ENCODE measurements around the gene IMMP2L. TPM values are rescaled to one million over a fixed set of nuclear protein-coding genes. Genes with fewer than 3 reads are reported as not detected.

The IMMP2L gene
- total RNA-seq, 4 donors from 2014 or later, result 2.6 to 69.1 (median 34.7) TPM

DNA sequence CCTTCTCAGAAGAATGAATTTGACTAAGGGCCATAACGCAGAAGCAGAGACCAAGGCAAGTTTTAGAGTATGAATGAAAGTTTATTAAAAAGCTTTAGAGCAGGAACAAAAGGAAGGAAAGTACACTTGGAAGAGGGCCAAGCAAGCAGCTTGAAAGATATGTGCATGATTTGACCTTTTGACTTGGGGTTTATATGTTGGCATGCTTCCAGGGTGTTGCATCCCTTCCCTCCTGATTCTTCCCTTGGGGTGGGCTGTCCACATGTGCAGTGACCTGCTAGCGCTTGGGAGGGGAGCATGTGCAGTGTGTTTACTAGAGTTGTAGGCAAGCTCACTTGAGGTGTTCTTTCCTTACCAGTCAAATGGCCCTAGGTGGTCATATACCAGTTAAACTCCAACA, 509.3 kb downstream of the IMMP2L start:
- DNase-seq, result no peak
- intact Hi-C loops (cut with DNase I; ENCODE audit: low total_unique reads), result no loop called here

DNA sequence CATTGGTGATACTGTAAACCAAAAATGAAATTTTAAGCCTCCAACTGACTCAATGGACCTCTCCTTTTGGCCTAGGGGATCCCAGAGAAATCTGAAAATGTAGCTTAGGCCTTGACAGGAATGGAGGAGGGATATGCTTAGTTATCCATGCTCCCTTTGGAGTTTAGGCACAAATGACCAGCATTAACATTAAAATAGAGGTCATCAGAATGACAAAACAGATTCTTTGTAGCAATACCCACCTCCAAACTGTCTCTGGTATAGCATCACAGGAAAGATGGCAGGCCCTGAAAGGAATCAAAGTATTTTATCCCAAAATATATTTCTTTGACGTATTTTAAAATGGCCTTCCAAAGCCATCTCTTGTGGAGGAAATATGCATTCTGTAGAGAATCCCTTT, 510.5 kb downstream of the IMMP2L start:
- H3K4me3 ChIP-seq, result no peak overlapping the region
- DNase-seq, result no peak
- TF ChIP-seq, protein P1, sequence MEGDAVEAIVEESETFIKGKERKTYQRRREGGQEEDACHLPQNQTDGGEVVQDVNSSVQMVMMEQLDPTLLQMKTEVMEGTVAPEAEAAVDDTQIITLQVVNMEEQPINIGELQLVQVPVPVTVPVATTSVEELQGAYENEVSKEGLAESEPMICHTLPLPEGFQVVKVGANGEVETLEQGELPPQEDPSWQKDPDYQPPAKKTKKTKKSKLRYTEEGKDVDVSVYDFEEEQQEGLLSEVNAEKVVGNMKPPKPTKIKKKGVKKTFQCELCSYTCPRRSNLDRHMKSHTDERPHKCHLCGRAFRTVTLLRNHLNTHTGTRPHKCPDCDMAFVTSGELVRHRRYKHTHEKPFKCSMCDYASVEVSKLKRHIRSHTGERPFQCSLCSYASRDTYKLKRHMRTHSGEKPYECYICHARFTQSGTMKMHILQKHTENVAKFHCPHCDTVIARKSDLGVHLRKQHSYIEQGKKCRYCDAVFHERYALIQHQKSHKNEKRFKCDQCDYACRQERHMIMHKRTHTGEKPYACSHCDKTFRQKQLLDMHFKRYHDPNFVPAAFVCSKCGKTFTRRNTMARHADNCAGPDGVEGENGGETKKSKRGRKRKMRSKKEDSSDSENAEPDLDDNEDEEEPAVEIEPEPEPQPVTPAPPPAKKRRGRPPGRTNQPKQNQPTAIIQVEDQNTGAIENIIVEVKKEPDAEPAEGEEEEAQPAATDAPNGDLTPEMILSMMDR (IDR thresholded peaks at IDR 0.05), result no peak
- no peak for TF ChIP-seq POLR2A (IDR thresholded peaks at IDR 0.05)

More for the DNA sequence above, 509.3 kb downstream of the IMMP2L start:
- Histone ChIP-seq H3K9me3 (no peaks in the 10 kb centered on the region), H3K27me3 (no peaks in the 10 kb centered on the region), H3K4me1 (no peaks in the 10 kb centered on the region), H3K4me3 (no peak overlapping the region), H3K36me3 (no peaks in the 10 kb centered on the region), H3K27ac (no peak overlapping the region)
- no peak for TF ChIP-seq POLR2A (IDR thresholded peaks at IDR 0.05)

DNA sequence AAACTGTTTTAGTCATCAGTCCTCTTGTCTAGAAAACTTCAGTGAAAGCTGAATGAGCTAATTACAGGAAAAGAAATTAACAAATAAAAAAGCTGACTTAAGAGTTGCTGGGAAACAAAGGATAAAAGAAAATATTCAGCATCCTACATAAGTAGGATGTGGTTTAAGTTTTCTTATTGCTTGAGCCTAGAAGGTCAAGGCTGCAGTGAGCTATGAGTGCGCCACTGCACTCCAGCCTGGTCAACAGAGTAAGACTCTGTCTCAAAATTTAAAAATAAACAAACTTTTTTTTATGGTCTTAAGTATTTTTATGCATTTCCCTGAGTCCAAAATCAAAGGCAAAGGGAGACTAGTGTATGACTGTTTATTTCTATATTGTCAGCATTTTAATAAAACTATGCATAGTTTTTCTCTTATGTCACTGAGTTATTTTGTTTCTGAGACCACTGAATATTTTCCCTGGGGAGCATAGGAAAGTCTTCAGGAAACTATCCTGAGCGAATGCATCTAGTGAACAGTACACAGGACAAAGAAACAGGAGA, 511.3 kb downstream of the IMMP2L start:
- no peak for TF ChIP-seq POLR2A (IDR thresholded peaks at IDR 0.05)
- TF ChIP-seq, protein P1 (IDR thresholded peaks at IDR 0.05), result no peak
- intact Hi-C loops (cut with DNase I; ENCODE audit: low total_unique reads), result no loop called here

More for the DNA sequence above, 510.5 kb downstream of the IMMP2L start:
- Histone ChIP-seq H3K9me3 (no peaks in the 10 kb centered on the region), H3K4me1 (no peaks in the 10 kb centered on the region), H3K36me3 (no peaks in the 10 kb centered on the region), H3K27me3 (no peaks in the 10 kb centered on the region), H3K27ac (no peak overlapping the region)
- intact Hi-C loops (cut with DNase I; ENCODE audit: low total_unique reads), result no loop called here

DNA sequence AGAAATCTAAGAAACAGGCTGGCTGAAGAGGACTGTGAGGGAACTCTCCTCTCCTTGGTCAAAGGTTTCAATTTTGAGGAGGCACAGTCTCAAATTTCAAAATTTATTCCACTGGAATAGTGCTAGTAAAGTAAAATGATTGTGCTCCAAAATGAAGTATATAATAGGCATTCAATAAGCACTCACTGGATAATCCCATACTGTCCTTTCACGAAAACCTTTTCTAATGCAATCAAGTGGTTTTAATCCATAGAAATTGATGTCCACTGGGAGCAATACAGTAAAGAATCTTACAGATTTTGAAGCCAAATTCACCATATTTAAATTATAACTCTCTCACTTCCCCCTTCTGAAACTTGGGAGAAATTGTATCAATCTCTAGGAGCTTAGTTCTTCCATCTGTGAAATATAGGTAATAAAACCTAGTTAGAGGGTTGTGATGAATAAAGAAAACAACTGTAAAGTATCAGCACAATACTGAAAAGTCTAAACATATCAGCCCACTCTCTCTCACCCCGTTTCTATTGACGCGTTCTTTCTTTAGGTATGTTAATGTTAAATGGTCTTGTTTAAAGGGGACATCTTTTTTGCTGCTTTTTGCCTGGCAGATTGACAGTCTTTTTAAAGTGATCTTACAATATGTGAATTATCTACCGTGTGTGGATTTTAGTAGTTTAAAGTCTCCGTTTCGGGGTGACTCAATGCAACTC, 512.2 kb downstream of the IMMP2L start:
- no peaks in the 10 kb centered on the region for H3K4me1 ChIP-seq
- intact Hi-C loops (cut with DNase I; ENCODE audit: low total_unique reads), result no loop called here
- H3K36me3 ChIP-seq, result no peaks in the 10 kb centered on the region
- no peaks in the 10 kb centered on the region for H3K9me3 ChIP-seq
- no peaks in the 10 kb centered on the region for H3K27me3 ChIP-seq
- H3K27ac ChIP-seq, result no peak overlapping the region
- no peak for DNase-seq
- no peak for TF ChIP-seq POLR2A (IDR thresholded peaks at IDR 0.05)
- TF ChIP-seq, protein P1 (IDR thresholded peaks at IDR 0.05), result no peak
- no peak overlapping the region for H3K4me3 ChIP-seq

More for the DNA sequence above, 511.3 kb downstream of the IMMP2L start:
- no peaks in the 10 kb centered on the region for H3K36me3 ChIP-seq
- H3K4me3 ChIP-seq, result no peak overlapping the region
- no peaks in the 10 kb centered on the region for H3K27me3 ChIP-seq
- no peaks in the 10 kb centered on the region for H3K4me1 ChIP-seq
- no peak overlapping the region for H3K27ac ChIP-seq
- no peak for DNase-seq
- no peaks in the 10 kb centered on the region for H3K9me3 ChIP-seq

DNA sequence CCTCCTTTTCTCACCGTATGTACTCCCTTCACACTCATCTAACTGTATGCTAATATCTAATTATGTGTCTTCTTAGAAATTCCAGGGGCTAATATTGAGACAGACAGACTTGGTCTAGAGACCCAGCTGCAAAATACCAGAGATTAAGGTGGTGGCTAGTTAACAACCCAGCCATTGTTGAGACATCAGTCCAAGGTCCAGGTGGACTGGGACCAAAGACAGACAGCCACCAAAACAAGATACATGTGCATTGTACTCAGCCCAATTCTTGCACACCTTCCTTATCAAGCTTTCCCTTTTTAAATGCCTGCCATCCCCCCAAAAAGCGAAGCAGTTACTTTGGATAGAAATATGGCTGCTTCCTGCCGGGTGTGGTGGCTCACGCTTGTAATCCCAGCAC, 514.7 kb downstream of the IMMP2L start:
- no peak for TF ChIP-seq POLR2A (IDR thresholded peaks at IDR 0.05)
- TF ChIP-seq, protein P1 (IDR thresholded peaks at IDR 0.05), result no peak
- H3K27ac ChIP-seq, result no peak overlapping the region
- no peak for DNase-seq
- no peaks in the 10 kb centered on the region for H3K4me1 ChIP-seq
- no peaks in the 10 kb centered on the region for H3K36me3 ChIP-seq
- intact Hi-C loops (cut with DNase I; ENCODE audit: low total_unique reads), result no loop called here
- H3K4me3 ChIP-seq, result no peak overlapping the region
- H3K9me3 ChIP-seq, result no peaks in the 10 kb centered on the region
- H3K27me3 ChIP-seq, result no peaks in the 10 kb centered on the region

Data from uterus (tissue), 4 donors.